GM12874 (cell line): Measurements from ENCODE around the gene STARD9.

Experiments used
- TF ChIP-seq, protein P1 (sequence below): IDR thresholded peaks from 2 replicates; pipeline ENCODE4 v1.5.1; 2011; ENCODE audit warnings: low read depth, mild to moderate bottlenecking, control low read depth, low read length, moderate library complexity; ENCODE audit not compliant: insufficient read depth

The STARD9 gene

DNA sequence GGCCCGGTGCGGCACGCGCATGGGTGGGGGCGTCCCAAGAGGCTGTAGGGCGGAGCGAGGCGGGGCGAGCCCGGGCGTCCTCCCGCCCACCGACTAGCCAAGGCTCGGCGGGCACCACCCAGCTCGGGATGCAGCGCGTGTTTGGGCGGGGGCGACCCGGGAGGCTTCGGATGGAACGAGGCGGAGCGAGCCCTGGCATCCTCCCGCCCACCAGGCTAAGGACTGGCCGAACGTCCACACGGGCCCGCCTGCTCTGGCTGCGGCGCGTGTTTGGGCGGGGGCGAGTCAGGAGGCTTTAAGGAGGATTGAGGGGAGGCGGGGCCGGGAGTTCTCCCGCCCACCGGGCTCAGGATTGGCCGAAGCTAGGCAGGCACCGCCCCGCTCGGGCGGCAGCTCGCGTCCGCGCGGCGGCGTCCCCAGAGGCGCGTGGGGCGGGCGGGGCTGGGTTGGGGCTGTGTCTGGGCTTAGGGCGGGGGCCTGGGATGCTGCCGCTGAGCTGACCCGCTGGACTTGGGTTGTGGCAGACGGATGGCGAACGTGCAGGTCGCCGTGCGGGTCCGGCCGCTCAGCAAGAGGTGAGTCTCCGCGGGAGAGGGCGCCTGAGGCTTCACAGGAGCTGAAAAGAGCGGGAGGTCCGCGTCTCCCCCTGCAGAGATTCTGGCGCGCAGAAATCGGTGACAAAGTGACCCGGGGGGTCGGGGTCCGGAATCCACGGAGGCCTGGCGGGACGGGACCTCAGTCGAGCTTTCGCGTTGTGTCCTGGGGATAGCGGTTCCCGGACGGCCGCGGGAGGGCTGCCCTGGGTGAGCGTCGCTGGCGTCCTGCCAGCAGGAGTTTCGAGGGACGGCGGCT is at the start of gene STARD9:
Gene STARD9 (plus strand): TSS at position 419 of the 852 bp plus-strand sequence. CDS start 110 bp downstream, at position 529.
- TF ChIP-seq, protein P1, sequence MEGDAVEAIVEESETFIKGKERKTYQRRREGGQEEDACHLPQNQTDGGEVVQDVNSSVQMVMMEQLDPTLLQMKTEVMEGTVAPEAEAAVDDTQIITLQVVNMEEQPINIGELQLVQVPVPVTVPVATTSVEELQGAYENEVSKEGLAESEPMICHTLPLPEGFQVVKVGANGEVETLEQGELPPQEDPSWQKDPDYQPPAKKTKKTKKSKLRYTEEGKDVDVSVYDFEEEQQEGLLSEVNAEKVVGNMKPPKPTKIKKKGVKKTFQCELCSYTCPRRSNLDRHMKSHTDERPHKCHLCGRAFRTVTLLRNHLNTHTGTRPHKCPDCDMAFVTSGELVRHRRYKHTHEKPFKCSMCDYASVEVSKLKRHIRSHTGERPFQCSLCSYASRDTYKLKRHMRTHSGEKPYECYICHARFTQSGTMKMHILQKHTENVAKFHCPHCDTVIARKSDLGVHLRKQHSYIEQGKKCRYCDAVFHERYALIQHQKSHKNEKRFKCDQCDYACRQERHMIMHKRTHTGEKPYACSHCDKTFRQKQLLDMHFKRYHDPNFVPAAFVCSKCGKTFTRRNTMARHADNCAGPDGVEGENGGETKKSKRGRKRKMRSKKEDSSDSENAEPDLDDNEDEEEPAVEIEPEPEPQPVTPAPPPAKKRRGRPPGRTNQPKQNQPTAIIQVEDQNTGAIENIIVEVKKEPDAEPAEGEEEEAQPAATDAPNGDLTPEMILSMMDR = no peak

DNA sequence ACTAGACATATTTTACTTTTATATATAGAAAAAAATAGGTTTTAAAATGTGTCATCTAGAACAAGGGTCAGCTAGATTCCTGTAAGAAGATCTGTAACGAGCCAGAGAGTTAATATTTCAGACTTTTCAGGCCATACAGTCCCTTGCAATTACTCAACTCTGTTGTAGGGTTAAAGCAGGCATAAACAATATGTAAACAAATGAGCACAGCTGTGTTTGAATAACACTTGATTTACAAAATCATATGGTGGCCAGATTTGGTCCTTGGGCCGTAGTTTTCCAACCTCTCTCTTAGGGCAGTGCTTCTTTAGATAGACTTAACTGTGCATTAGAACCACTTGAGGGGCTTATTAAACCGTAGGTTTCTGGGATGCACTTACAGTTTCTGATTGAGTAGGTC is 46.4 kb upstream of the STARD9 start:
- TF ChIP-seq, protein P1 = no peak

DNA sequence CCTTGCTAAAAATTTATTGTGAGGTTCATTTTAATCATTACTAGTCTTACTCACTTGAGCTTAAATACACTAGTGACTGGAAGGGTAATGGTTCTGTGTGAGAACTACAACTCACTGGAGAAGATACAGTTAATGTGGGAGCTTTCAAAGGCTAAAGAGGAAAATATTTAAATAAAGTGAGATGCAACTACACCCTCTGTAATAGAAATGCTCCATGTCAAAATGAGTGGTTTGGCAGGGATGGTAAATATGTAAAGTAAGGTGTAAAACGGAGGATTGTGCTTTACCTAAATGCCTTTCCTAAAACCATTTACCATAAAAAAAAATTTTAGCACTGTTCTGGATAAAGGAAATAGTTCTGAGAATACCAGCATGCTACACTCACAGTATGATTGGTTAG is 42.2 kb upstream of the STARD9 start:
- TF ChIP-seq, protein P1 = no peak

DNA sequence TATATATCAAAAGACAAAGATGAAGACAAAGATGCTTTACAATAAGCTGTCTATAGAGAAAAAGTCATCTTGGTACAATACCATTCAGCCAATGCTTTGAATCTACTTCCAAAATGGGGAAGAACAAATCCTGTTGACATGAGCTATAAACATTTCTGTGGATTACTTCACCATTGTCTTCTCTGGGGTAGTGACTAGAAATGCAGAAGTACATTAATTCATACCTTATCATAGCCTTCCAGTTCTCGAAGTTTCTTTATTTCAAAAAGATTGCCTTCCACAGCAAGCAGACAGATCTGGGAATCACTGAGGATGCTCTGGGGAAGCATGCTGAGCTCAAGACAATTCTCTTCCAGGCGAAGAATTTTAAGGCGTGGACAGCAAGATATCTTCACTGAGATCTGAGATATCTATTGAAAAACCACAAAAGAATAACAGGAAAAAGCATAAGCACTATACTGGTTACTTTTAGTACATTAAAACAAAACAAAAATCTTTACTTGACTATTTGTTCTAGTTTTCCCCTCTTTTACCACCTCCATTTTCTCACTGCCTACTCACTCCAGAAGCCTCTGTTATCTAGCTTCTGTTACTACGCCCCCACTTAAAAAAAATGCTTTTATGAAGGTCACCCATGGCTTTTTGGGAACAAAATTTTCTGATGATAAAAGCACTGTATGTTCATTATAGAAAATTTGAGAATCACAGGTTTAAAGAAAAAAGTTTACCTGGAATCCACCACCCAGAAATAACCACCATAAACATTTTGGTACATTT is 30.4 kb upstream of the STARD9 start:
- TF ChIP-seq, protein P1 = no peak

DNA sequence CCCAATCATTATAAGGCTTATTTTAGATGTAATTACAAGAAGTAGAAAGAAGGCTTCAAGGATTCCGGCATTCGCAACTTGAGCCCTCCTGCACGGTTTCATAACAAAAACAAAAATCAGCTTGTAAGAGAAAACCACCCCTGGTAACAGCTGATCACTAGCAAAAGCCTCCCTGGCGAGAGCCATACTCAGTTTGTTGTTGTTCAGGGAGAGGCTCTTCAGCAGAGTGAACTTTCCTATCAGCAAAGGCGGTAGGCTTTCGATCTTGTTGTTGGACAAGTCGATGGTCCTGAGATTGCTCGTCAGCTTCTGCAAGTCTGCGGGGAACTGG is 27.5 kb upstream of the STARD9 start:
- TF ChIP-seq, protein P1 = no peak

DNA sequence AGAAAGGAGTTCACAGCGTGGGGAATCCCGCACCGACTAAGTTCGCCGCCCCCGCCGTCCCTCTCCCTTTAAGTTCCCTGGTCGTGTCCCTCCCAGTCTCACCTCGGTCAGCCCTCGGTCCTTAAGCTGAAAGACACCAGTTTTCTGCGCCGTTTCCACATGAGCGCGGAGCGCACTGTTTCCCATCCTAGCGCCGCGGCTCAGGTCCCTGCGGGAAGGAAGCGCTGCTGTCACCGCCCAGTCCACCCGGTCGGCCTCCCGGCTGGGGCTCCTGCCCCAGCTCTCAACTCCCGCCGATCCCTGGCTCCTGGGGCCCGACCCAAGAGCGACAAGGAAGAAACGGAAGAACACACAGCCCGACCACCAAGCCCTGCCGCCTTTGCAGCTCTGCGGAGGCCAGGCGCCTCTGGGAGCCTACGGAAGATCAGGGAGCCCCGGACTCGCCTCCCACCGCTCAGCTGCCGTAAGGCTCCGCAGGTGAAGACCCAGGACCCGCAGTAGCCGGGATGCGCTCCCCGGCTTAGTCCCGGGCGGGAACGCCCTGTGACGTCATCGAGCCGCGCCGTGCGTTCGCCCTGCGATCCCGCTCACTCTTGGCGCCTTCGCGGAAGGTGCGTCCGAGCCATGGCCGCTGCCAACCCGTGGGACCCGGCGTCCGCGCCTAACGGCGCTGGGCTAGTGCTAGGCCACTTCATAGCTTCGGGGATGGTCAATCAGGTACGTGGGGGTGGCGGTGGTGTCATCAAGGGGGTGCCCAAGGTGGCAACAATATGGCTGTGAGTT is 27.0 kb upstream of the STARD9 start, which contains the start of the genes HAUS2 and LRRC57:
Gene HAUS2 (plus strand): TSS at position 590 of the 783 bp plus-strand sequence. CDS start 35 bp downstream, at position 625.
Gene LRRC57 (minus strand): TSS at position 545 of the 783 bp plus-strand sequence. CDS start 359 bp downstream, at position 186.
- TF ChIP-seq, protein P1 = no peak

DNA sequence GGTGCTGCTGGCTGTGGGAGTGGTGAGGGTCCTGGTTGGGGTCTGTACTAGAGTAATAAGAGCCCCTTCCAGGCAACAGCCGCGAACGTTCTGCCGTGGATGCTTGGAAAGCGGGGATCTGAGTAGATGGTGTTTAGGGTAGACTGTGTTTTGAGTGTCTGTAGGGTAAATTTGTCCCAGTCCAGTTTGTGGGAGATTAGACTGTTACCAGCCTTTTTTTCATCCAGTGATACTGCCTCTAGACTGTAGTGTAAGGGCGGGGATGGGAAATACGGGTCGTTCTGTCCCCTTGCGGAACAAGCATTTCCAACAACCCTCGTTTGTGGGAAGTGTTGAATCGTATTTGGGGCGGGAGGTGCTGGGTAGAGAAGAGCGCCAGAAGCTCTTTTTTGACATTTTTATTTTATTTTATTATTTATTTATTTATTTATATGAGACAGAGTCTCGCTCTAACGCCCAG is 26.3 kb upstream of the STARD9 start:
- TF ChIP-seq, protein P1 = no peak
